ENCODE results near the gene DEFB129. TPM values are rescaled to one million over a fixed set of nuclear protein-coding genes. Genes with fewer than 3 reads are reported as not detected.
"Not testable (repeated sequence)": the region's sequence is repeated elsewhere in the genome, so short reads cannot be mapped to it uniquely, and the experiment has no call there.

The DEFB129 gene
- total and polyA plus RNA-seq, 4 donors: not detected

GRCh38 chr20:252801-253200 lies 25.7 kb downstream of the DEFB129 start:
- H3K9ac ChIP-seq (ENCODE audit: insufficient read depth in 1 of 2, low read length in 2 of 2): no peak overlapping the region
- 90 to 91% methylated on average over 2 of the region's 2 CpGs for WGBS, 2 donors
- DNase-seq (no peak), ATAC-seq (ENCODE audit: insufficient read depth, low FRiP score) (no peak)
- no peak overlapping the region for H3K27ac ChIP-seq (ENCODE audit: low read depth in 1 of 2, low read length in 1 of 2)
- H3K4me3 ChIP-seq: no peak overlapping the region
- no peaks in the 10 kb centered on the region for H3K27me3 ChIP-seq (ENCODE audit: control insufficient read depth in 3 of 3, insufficient read depth in 3 of 3, low read length in 2 of 3)
- H3K4me1 ChIP-seq (ENCODE audit: control insufficient read depth in 5 of 5, insufficient read depth in 5 of 5, low read length in 5 of 5): no peaks in the 10 kb centered on the region
- no peaks in the 10 kb centered on the region for H3K36me3 ChIP-seq (ENCODE audit: control insufficient read depth in 4 of 4, insufficient read depth in 4 of 4, low read length in 4 of 4)
- no peak for TF ChIP-seq CTCF (IDR thresholded peaks at IDR 0.05; ENCODE audit: control extremely low read depth, extremely low read depth)
- no peaks in the 10 kb centered on the region for H3K9me3 ChIP-seq (ENCODE audit: control insufficient read depth in 4 of 4, insufficient read depth in 3 of 4, low read length in 3 of 4)

- ATAC-seq (ENCODE audit: insufficient read depth, low FRiP score); H3K4me1 ChIP-seq (ENCODE audit: control insufficient read depth in 5 of 5, insufficient read depth in 5 of 5, low read length in 5 of 5); H3K9me3 ChIP-seq (ENCODE audit: control insufficient read depth in 4 of 4, insufficient read depth in 3 of 4, low read length in 3 of 4); H3K27me3 ChIP-seq (ENCODE audit: control insufficient read depth in 3 of 3, insufficient read depth in 3 of 3, low read length in 2 of 3); H3K27ac ChIP-seq (ENCODE audit: low read depth in 1 of 2, low read length in 1 of 2); H3K9ac ChIP-seq (ENCODE audit: insufficient read depth in 1 of 2, low read length in 2 of 2); H3K36me3 ChIP-seq (ENCODE audit: control insufficient read depth in 4 of 4, insufficient read depth in 4 of 4, low read length in 4 of 4); DNase-seq; H3K4me3 ChIP-seq: not testable (repeated sequence)
- 57 to 64% methylated on average over 6 of the region's 6 CpGs for WGBS, 2 donors
These were observed 26.4 kb downstream of the DEFB129 start for GRCh38 chr20:253447-253846.

- H3K4me1 ChIP-seq (ENCODE audit: control insufficient read depth in 5 of 5, insufficient read depth in 5 of 5, low read length in 5 of 5): no peaks in the 10 kb centered on the region
- H3K4me3 ChIP-seq: no peak within 1 kb of the TSS
- H3K27ac ChIP-seq (ENCODE audit: low read depth in 1 of 2, low read length in 1 of 2): no peak within 1 kb of the TSS
- ATAC-seq (ENCODE audit: insufficient read depth, low FRiP score) (no peak), DNase-seq (no peak)
- 73 to 86% methylated on average over 7 of the region's 7 CpGs for WGBS, 2 donors
- H3K36me3 ChIP-seq (ENCODE audit: control insufficient read depth in 4 of 4, insufficient read depth in 4 of 4, low read length in 4 of 4): no peaks in the 10 kb centered on the region
- H3K9me3 ChIP-seq (ENCODE audit: control insufficient read depth in 4 of 4, insufficient read depth in 3 of 4, low read length in 3 of 4): no peaks in the 10 kb centered on the region
- no peak within 1 kb of the TSS for H3K9ac ChIP-seq (ENCODE audit: insufficient read depth in 1 of 2, low read length in 2 of 2)
- no peak for TF ChIP-seq CTCF (IDR thresholded peaks at IDR 0.05; ENCODE audit: control extremely low read depth, extremely low read depth)
- no peaks in the 10 kb centered on the region for H3K27me3 ChIP-seq (ENCODE audit: control insufficient read depth in 3 of 3, insufficient read depth in 3 of 3, low read length in 2 of 3)
These were observed 30.4 kb downstream of the DEFB129 start, which contains the start of gene DEFB132 for GRCh38 chr20:257419-257818. Gene DEFB132 (plus strand): TSS chr20:257724. CDS start chr20:257779, 55 bp downstream.

- WGBS, 2 donors: 43 to 72% methylated on average over 4 of the region's 4 CpGs
- Histone ChIP-seq H3K9me3 (ENCODE audit: control insufficient read depth in 4 of 4, insufficient read depth in 3 of 4, low read length in 3 of 4) (no peaks in the 10 kb centered on the region), H3K27me3 (ENCODE audit: control insufficient read depth in 3 of 3, insufficient read depth in 3 of 3, low read length in 2 of 3) (no peaks in the 10 kb centered on the region), H3K4me3 (no peak overlapping the region), H3K9ac (ENCODE audit: insufficient read depth in 1 of 2, low read length in 2 of 2) (no peak overlapping the region), H3K4me1 (ENCODE audit: control insufficient read depth in 5 of 5, insufficient read depth in 5 of 5, low read length in 5 of 5) (no peaks in the 10 kb centered on the region), H3K36me3 (ENCODE audit: control insufficient read depth in 4 of 4, insufficient read depth in 4 of 4, low read length in 4 of 4) (no peaks in the 10 kb centered on the region), H3K27ac (ENCODE audit: low read depth in 1 of 2, low read length in 1 of 2) (no peak overlapping the region)
- DNase-seq: no peak
- TF ChIP-seq CTCF (IDR thresholded peaks at IDR 0.05; ENCODE audit: control extremely low read depth, extremely low read depth): no peak
- ATAC-seq (ENCODE audit: insufficient read depth, low FRiP score): no peak
These were observed 31.3 kb downstream of the DEFB129 start for GRCh38 chr20:258269-258858.
